Right lobe of liver (tissue), 6 donors: ENCODE results near the gene SLC44A1. TPM values are rescaled to one million over a fixed set of nuclear protein-coding genes. Genes with fewer than 3 reads are reported as not detected.
"Not testable (repeated sequence)": the region's sequence is repeated elsewhere in the genome, so short reads cannot be mapped to it uniquely, and the experiment has no call there.

ENCODE experiments used
- ATAC-seq, 4 donors: fragments of 200-7000 bp; cut with Tn5 transposase; one replicate each; pipeline ENCODE4 v1.9.1; 2020; ENCODE audit warnings: mild to moderate bottlenecking in 4 of 4, moderate library complexity in 4 of 4
- DNase-seq, 3 donors: peaks; one replicate each; pipeline ENCODE4 v3.0.0-alpha.2; 2020
- H3K27ac ChIP-seq, 3 donors: fragments of 200-600 bp; one replicate each; pipeline ENCODE4 v1.8.0; 2022
- H3K27me3 ChIP-seq, 2 donors: fragments of 200-600 bp; one replicate each; pipeline ENCODE4 v1.8.0; 2022
- H3K36me3 ChIP-seq, 4 donors: fragments of 200-600 bp; sonication (generic) in 1 of 4; one replicate each; pipeline versions ENCODE4 v1.5.1 to v1.8.0; 2017 to 2022; ENCODE audit warnings: control low read depth in 1 of 4
- H3K4me1 ChIP-seq, 4 donors: fragments of 200-600 bp; sonication (generic) in 1 of 4; one replicate each; pipeline versions ENCODE4 v1.5.1 to v1.8.0; 2017 to 2022; ENCODE audit warnings: control low read depth in 1 of 4
- H3K4me3 ChIP-seq, 3 donors: fragments of 200-600 bp; one replicate each; pipeline ENCODE4 v1.8.0; 2022
- H3K9me3 ChIP-seq, 4 donors: fragments of 200-600 bp; sonication (generic) in 1 of 4; one replicate each; pipeline versions ENCODE4 v1.5.1 to v1.8.0; 2017 to 2022; ENCODE audit warnings: control low read depth in 1 of 4
- CTCF ChIP-seq, 4 donors: fragments of 200-600 bp in 3 of 4; fragments of 450-650 bp in 1 of 4; IDR thresholded peaks; one replicate each; pipeline versions ENCODE4 v1.5.1 to v1.8.0; 2016 to 2022; ENCODE audit warnings: antibody characterized with exemption in 4 of 4, mild to moderate bottlenecking in 2 of 4
- POLR2A ChIP-seq: fragments of 450-650 bp; IDR thresholded peaks from one replicate; pipeline ENCODE4 v1.6.1; 2017; ENCODE audit warnings: antibody characterized with exemption, mild to moderate bottlenecking
- WGBS: methylation state at CpG from one replicate; pipeline ENCODE4 v1.1.6; 2018; ENCODE audit warnings: low coverage, low lambda C conversion rate; ENCODE audit not compliant: insufficient coverage; ENCODE audit errors: missing lambda C conversion rate; 5-methylcytosine and 5-hydroxymethylcytosine counted together
- intact Hi-C, 2 donors: fragments of 100-400 bp; cut with DNase I; formaldehyde crosslinking; loops; one replicate each; pipeline versions ENCODE4 v1.11.2 to v1.14.1; 2022
- total RNA-seq, 6 experiments: library from RNA; depleted of rRNA in 2 of 6; stranded (reverse); fragments of >200 nt in 2 of 6; fragmentation: NEBNext Ultra II Directional in 3 of 6; extraction: Animal tissue kit (Norgen Biotek cat#: 25700) in 3 of 6; gene quantifications; one replicate each; pipeline versions ENCODE4 v1.1.0 to v1.2.4, GENCODE V29; 2016 to 2023
- donor health status: DM: no; HTN: yes; CAD: no.
- donor health status: DM: no; HTN: no; CAD: no.
- donor health status: DM: no; HTN: no; CAD: no.
- donor health status: DM: no; HTN: yes; CAD: no.
- donor health status: DM: no; HTN: yes; CAD: no.

Gene SLC44A1
- total RNA-seq, 6 experiments from 2014 or later: 44.7 to 73.2 (median 50.1) TPM

GRCh38 chr9:105252405-105252756, 7.9 kb downstream of the SLC44A1 start:
- no peak for ATAC-seq
- Histone ChIP-seq H3K27ac (peak overlapping the region in 2 of 3 donors; percentile 32 to 45), H3K4me3 (no peak overlapping the region), H3K36me3 (no peaks in the 10 kb centered on the region), H3K9me3 (no peaks in the 10 kb centered on the region), H3K4me1 (peaks cover 0 to 51% (median 5%) of the 10 kb centered on the region in 4 donors), H3K27me3 (no peaks in the 10 kb centered on the region)
- DNase-seq: no peak
- 84% methylated on average over 5 of the region's 5 CpGs for WGBS
- intact Hi-C loops: no loop called here
- no peak for TF ChIP-seq CTCF (IDR thresholded peaks at IDR 0.05)
- TF ChIP-seq POLR2A: no peak

- no peak for TF ChIP-seq POLR2A
- TF ChIP-seq CTCF (IDR thresholded peaks at IDR 0.05): no peak
- 96% methylated on average over 4 of the region's 4 CpGs for WGBS
- peaks cover 0 to 53% (median 8%) of the 10 kb centered on the region in 4 donors for H3K4me1 ChIP-seq
- H3K9me3 ChIP-seq: no peaks in the 10 kb centered on the region
- DNase-seq (no peak), ATAC-seq (no peak)
- H3K36me3 ChIP-seq: no peaks in the 10 kb centered on the region
- H3K4me3 ChIP-seq: no peak overlapping the region
- intact Hi-C loops: no loop called here
- no peaks in the 10 kb centered on the region for H3K27me3 ChIP-seq
- H3K27ac ChIP-seq: no peak overlapping the region
These were observed 9.8 kb downstream of the SLC44A1 start for GRCh38 chr9:105254226-105254625.

- intact Hi-C loops: no loop called here
- H3K27me3 ChIP-seq: no peaks in the 10 kb centered on the region
- H3K4me3 ChIP-seq: no peak overlapping the region
- no peak for TF ChIP-seq POLR2A
- no peak for TF ChIP-seq CTCF (IDR thresholded peaks at IDR 0.05)
- DNase-seq (no peak), ATAC-seq (no peak)
- H3K27ac ChIP-seq: no peak overlapping the region
- peaks cover 0 to 62% (median 14%) of the 10 kb centered on the region in 4 donors for H3K4me1 ChIP-seq
- H3K9me3 ChIP-seq: no peaks in the 10 kb centered on the region
- no peaks in the 10 kb centered on the region for H3K36me3 ChIP-seq
These were observed 11.0 kb downstream of the SLC44A1 start for GRCh38 chr9:105255421-105255820.

- H3K27me3 ChIP-seq, H3K27ac ChIP-seq, H3K36me3 ChIP-seq, DNase-seq, H3K4me3 ChIP-seq, intact Hi-C loops, ATAC-seq, H3K9me3 ChIP-seq: not testable (repeated sequence)
- H3K4me1 ChIP-seq: peaks cover 0 to 54% (median 11%) of the 10 kb centered on the region in 4 donors
- 90% methylated on average over 3 of the region's 4 CpGs for WGBS
These were observed 12.1 kb downstream of the SLC44A1 start for GRCh38 chr9:105256569-105256968.

GRCh38 chr9:105257809-105258208, 13.4 kb downstream of the SLC44A1 start:
- no peak overlapping the region for H3K4me3 ChIP-seq
- 81% methylated on average over 2 of the region's 2 CpGs for WGBS

More at GRCh38 chr9:105257809-105258208, 13.4 kb downstream of the SLC44A1 start:
- no peak for DNase-seq
- TF ChIP-seq POLR2A (no peak), CTCF (IDR thresholded peaks at IDR 0.05) (no peak)
- Histone ChIP-seq H3K9me3 (no peaks in the 10 kb centered on the region), H3K4me1 (peaks cover 0 to 52% (median 11%) of the 10 kb centered on the region in 4 donors), H3K27me3 (no peaks in the 10 kb centered on the region), H3K36me3 (no peaks in the 10 kb centered on the region), H3K27ac (peak overlapping the region in 1 of 3 donors; percentile 14)
- peak in 1 of 4 donors; percentile 24 for ATAC-seq
- intact Hi-C loops: no loop called here
